ENCODE results near the gene TMEM258. TPM values are rescaled to one million over a fixed set of nuclear protein-coding genes. Genes with fewer than 3 reads are reported as not detected.

Gene TMEM258
- total RNA-seq, 1 donor from 2014 or later: 94.0 TPM

DNA sequence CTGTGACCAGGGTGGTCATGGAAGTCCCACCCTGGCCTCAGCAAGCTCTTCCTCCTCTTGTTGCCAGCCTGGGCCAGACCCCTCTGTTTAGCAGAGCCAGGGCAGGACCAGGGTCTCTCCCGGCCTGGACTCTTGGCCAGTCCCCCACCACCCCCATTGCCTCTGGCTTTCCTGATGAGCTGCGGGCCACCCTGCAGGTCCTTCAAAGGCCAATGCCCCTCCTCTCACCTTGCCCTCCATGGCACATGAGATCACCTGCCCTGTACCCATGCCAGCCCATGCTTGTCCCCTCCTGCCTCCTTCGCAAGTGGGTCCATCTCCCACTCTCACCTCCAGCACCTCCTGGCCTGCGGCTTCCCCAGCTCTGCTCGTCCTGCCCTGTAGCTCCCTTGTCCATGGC is 46.1 kb upstream of the TMEM258 start:
- Histone ChIP-seq H3K36me3 (peaks cover 20% of the 10 kb centered on the region), H3K9me3 (no peaks in the 10 kb centered on the region), H3K27me3 (no peaks in the 10 kb centered on the region), H3K27ac (no peak overlapping the region), H3K4me3 (no peak overlapping the region), H3K4me1 (peaks cover 9% of the 10 kb centered on the region)
- DNase-seq (no peak), ATAC-seq (no peak)
- intact Hi-C loops (cut with DNase I): no loop called here
- TF ChIP-seq, protein P1, sequence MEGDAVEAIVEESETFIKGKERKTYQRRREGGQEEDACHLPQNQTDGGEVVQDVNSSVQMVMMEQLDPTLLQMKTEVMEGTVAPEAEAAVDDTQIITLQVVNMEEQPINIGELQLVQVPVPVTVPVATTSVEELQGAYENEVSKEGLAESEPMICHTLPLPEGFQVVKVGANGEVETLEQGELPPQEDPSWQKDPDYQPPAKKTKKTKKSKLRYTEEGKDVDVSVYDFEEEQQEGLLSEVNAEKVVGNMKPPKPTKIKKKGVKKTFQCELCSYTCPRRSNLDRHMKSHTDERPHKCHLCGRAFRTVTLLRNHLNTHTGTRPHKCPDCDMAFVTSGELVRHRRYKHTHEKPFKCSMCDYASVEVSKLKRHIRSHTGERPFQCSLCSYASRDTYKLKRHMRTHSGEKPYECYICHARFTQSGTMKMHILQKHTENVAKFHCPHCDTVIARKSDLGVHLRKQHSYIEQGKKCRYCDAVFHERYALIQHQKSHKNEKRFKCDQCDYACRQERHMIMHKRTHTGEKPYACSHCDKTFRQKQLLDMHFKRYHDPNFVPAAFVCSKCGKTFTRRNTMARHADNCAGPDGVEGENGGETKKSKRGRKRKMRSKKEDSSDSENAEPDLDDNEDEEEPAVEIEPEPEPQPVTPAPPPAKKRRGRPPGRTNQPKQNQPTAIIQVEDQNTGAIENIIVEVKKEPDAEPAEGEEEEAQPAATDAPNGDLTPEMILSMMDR (IDR thresholded peaks at IDR 0.05): no peak

DNA sequence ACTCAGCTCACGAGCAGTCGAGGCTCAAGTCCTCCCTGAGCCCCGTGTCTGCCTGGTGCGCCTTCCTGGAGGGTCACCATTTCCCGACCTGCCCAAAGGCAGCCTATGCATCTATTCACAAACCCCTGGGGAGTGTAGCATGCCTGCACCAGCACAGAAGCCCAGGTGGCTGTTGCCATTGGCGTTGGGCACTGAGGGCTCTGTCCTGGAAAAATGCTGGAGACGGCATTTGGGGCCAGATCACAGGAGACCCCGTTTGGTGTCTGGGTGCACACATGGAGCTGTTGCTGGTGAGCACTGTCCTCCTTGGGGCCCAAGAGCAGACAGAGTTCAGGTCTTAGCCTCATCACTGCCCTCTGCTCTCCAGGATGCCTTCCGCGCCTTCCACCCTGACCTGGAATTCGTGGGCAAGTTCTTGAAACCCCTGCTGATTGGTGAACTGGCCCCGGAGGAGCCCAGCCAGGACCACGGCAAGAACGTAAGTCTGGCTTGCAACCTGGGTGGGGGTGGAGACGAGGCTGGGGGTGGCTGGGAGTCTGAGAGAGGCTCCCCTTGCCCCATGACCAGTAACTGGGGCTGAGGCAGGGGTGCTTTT is 45.1 kb upstream of the TMEM258 start:
- peaks cover 9% of the 10 kb centered on the region for H3K4me1 ChIP-seq
- DNase-seq: no peak
- TF ChIP-seq, protein P1 (IDR thresholded peaks at IDR 0.05): no peak
- intact Hi-C loops (cut with DNase I): no loop called here
- peaks cover 20% of the 10 kb centered on the region for H3K36me3 ChIP-seq
- no peak overlapping the region for H3K4me3 ChIP-seq
- no peaks in the 10 kb centered on the region for H3K9me3 ChIP-seq
- H3K27me3 ChIP-seq: no peaks in the 10 kb centered on the region
- ATAC-seq: no peak
- no peak overlapping the region for H3K27ac ChIP-seq

DNA sequence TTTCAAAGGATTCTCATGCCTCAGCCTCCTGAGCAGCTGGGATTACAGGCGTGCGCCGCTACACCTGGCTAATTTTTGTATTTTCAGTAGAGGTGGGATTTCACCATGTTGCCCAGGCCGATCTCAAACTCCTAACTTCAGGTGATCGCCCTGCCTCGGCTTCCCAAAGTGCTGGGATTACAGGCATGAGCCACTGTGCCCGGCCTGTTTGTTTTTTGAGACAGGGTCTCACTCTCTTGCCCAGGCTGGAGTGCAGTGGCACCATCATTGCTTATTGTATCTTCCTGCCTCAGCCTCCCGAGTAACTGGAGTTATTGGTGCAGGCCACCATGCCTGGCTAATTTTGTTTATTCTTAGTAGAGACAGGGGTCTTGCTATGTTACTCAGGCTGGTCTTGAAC is 43.8 kb upstream of the TMEM258 start:
- DNase-seq (no peak), ATAC-seq (no peak)
- H3K27me3 ChIP-seq: no peaks in the 10 kb centered on the region
- TF ChIP-seq, protein P1 (IDR thresholded peaks at IDR 0.05): no peak
- H3K4me3 ChIP-seq: no peak overlapping the region
- H3K4me1 ChIP-seq: peaks cover 14% of the 10 kb centered on the region
- no peak overlapping the region for H3K27ac ChIP-seq
- intact Hi-C loops (cut with DNase I): no loop called here
- peaks cover 14% of the 10 kb centered on the region for H3K36me3 ChIP-seq
- H3K9me3 ChIP-seq: no peaks in the 10 kb centered on the region

DNA sequence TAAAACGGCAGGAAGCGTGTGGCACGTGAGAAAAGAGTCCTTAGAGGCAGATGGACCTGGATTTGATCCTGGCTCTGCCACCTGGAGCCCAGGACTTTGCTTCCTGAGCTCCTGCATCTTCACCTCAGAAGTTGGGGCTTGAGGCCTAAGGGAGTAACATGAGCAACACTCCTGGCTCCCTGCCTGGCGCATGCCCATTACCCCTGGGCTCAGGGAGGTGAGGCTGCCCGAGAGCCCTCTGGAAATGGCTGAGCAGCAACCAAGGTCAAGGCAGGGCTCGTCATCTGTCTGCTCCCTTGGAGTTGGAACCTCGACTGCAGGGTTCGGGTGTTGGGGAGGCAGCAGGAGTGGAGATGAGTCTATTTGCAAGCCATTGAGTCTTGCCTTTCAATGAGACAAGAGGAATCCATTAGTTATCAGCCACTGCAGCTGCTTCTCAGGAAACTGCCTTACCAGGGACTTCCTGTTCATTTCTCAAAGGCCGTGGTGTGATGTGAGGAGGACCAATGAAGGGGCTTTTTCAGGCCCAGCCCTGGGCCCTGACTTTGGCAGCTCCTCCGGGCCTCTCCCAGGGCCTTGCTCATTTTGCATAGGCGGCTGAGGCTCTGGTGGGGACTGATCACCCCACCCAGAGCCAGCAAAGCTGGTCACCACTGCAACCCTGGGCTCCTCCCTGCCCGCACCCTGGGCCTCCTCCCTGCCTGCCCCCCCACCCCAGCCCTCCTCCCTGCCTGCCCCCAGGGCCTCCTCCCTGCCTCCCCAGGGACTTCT is 42.1 kb upstream of the TMEM258 start:
- no peaks in the 10 kb centered on the region for H3K27me3 ChIP-seq
- DNase-seq (no peak), ATAC-seq (peak; percentile 77)
- H3K4me1 ChIP-seq: peaks cover 22% of the 10 kb centered on the region
- H3K36me3 ChIP-seq: no peaks in the 10 kb centered on the region
- TF ChIP-seq, protein P1 (IDR thresholded peaks at IDR 0.05): no peak
- H3K4me3 ChIP-seq: no peak overlapping the region
- H3K9me3 ChIP-seq: no peaks in the 10 kb centered on the region
- intact Hi-C loops (cut with DNase I): no loop called here
- peak overlapping the region; percentile 68 for H3K27ac ChIP-seq

DNA sequence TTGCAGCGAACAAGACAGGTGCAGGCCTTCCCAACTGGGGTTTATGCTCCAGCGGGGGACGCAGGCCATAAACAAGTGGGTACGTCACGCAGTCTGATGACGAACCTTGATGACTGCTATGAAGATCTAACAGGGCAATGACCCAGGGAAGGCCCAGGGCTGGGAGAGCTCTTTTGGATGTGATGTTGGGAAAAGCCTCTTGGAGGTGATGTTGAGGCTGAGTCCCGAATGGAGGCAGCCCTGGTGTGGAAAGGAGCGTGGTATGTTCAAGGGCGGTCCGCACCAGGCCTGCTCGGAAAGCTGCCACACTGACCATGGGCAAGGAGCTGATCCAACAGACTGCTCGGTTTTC is 41.5 kb upstream of the TMEM258 start:
- intact Hi-C loops (cut with DNase I): no loop called here
- Histone ChIP-seq H3K36me3 (no peaks in the 10 kb centered on the region), H3K27me3 (no peaks in the 10 kb centered on the region), H3K4me1 (peaks cover 27% of the 10 kb centered on the region), H3K4me3 (no peak overlapping the region), H3K27ac (peak overlapping the region; percentile 68), H3K9me3 (no peaks in the 10 kb centered on the region)
- DNase-seq (no peak), ATAC-seq (no peak)
- TF ChIP-seq, protein P1 (IDR thresholded peaks at IDR 0.05): no peak

All from upper lobe of right lung (tissue), 1 donor.